NT2/D1 (cell line): ENCODE results near the gene LDLR.
"Not testable (repeated sequence)": the region's sequence is repeated elsewhere in the genome, so short reads cannot be mapped to it uniquely, and the experiment has no call there.

ENCODE experiments used
- DNase-seq: peaks from one replicate; pipeline ENCODE4 v3.0.0-alpha.2; 2011; ENCODE audit warnings: low read depth, low spot score
- H3K27me3 ChIP-seq: 2 replicates; pipeline ENCODE4 v1.6.0; 2011; ENCODE audit warnings: mild to moderate bottlenecking; ENCODE audit not compliant: insufficient read length, insufficient read depth
- H3K36me3 ChIP-seq: 2 replicates; pipeline ENCODE4 v1.6.1; 2011; ENCODE audit warnings: mild to moderate bottlenecking, low read length, mixed read lengths; ENCODE audit not compliant: insufficient read depth, insufficient read length
- H3K4me1 ChIP-seq: 2 replicates; pipeline ENCODE4 v1.5.1; 2011; ENCODE audit not compliant: insufficient read depth, insufficient read length
- H3K4me3 ChIP-seq: 2 replicates; pipeline ENCODE4 v1.5.1; 2011; ENCODE audit warnings: low read depth; ENCODE audit not compliant: insufficient read length
- H3K9ac ChIP-seq: 2 replicates; pipeline ENCODE4 v1.6.0; 2011; ENCODE audit warnings: low read depth; ENCODE audit not compliant: insufficient read length
- H3K9me3 ChIP-seq: 2 replicates; pipeline ENCODE4 v1.5.1; 2011; ENCODE audit warnings: mild to moderate bottlenecking, low read length; ENCODE audit not compliant: insufficient read depth
- SUZ12 ChIP-seq: IDR thresholded peaks from 2 replicates; pipeline ENCODE4 v1.6.1; 2011; ENCODE audit not compliant: insufficient read length, insufficient read depth; ENCODE audit errors: extremely low read depth
- YY1 ChIP-seq: IDR thresholded peaks from 2 replicates; pipeline ENCODE4 v1.6.1; 2011; ENCODE audit not compliant: insufficient read length, insufficient read depth
- ZNF274 ChIP-seq: IDR thresholded peaks from 2 replicates; pipeline ENCODE4 v1.6.1; 2011; ENCODE audit warnings: mild to moderate bottlenecking, low read depth, low read length

The LDLR gene

DNA sequence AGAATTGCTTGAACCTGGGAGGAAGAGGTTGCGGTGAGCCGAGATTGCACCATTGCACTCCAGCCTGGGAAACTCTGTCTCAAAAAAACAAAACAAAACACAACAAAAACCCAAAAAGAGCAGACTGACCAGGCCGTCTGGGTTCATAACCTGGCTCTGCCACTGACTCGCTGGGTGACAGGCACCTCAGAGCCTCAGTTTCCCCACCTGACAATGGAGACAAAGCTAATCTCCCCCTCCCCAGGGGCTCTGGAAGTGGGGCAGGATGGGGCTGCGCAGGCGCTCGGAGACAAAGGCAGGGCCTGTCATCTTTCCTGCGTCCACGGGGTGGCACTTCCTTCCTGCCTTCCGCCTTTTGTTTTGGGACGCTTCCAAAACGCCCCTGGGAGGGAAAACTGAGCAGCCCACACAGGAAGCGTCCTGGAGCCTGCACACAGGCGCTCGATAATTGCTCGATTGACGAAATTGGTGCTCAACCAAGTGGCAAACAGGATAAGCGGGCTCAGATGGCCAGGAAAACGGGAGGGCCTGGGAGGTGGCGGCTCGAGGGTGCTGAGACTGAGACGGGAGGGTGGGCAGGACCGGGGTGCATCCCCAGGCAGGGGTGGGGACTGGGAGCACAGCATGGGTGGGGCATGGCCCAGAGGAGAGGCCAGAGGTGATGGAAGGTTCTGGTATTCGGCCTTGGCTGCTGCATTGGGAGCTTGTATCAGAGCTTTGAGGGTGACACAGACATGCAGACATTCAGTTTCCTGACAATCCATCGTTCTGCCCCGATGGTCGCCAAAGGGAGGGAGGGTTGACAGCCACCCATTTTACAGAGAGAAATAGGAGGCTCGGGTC lies 48.5 kb downstream of the LDLR start:
- Histone ChIP-seq H3K4me3 (peak overlapping the region; percentile 24), H3K4me1 (peaks cover 23% of the 10 kb centered on the region), H3K9ac (peak overlapping the region; percentile 74)

DNA sequence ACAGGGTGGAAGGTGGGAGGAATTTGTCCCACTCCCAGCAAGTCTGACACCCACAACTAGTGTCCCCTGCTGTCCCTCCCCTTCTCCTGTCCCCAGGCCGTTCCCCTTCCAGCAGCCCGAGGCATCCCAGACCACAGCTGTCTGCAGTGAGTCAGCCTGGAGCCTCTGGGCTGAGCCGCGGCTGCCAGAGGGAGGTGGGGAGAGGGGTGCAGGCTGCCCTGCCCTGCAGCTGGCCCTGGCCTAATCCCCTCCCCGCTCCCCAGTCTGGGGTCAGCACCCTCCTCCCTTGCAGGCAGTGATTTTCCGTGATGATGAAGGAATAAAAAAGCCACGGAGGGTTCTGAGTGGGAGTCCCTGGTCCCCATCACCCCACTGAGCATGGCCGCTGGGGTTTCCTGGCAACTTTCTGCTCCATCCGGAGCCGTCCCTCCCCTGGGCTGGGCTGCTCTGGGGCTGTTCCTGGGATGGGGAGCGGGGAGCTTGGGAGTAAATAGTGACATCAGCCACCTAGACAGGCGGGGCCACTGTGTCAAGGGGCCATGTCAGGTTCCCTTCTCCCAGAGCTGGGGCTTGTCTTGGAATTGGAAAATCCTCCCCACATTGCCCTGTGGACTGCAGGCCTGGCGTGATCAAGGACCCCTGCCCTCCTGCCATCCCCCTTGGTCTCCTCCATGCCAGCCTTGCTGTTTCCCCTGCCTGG lies 49.5 kb downstream of the LDLR start:
- peaks cover 30% of the 10 kb centered on the region for H3K4me1 ChIP-seq
- peak overlapping the region; percentile 15 for H3K4me3 ChIP-seq
- no peak for DNase-seq
- H3K36me3 ChIP-seq = peaks cover under 1% of the 10 kb centered on the region
- no peaks in the 10 kb centered on the region for H3K27me3 ChIP-seq
- peak overlapping the region; percentile 85 for H3K9ac ChIP-seq
- no peaks in the 10 kb centered on the region for H3K9me3 ChIP-seq
- TF ChIP-seq ZNF274 (no peak), SUZ12 (no peak), YY1 (no peak)

More for the DNA sequence above, 48.5 kb downstream of the LDLR start:
- peaks cover 11% of the 10 kb centered on the region for H3K36me3 ChIP-seq
- no peak for DNase-seq
- TF ChIP-seq ZNF274 (no peak), YY1 (no peak)
- H3K9me3 ChIP-seq = no peaks in the 10 kb centered on the region
- no peaks in the 10 kb centered on the region for H3K27me3 ChIP-seq

GRCh38 chr19:11140023-11140538 lies 50.8 kb downstream of the LDLR start:
- H3K4me3 ChIP-seq, H3K27me3 ChIP-seq, DNase-seq, H3K36me3 ChIP-seq, H3K9ac ChIP-seq, H3K9me3 ChIP-seq: not testable (repeated sequence)
- peaks cover 30% of the 10 kb centered on the region for H3K4me1 ChIP-seq

DNA sequence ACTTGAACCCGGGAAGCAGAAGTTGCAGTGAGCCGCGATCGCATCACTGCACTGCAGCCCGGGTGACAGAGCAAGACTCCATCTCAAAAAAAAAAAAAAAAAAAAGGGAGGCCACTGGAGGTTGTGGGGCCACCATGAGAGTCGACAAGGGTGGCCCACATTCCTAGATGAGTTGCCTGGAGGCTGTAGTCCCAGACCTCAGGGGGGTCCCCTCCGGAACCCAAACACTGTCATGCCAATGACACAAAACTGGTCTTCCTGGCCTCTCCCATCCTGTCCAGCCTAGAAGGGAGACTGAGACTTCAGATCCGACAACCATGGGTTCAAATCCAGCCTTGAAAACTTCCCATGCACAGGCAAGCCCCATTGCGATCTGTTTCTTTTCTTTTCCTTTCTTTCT lies 51.6 kb downstream of the LDLR start:
- Histone ChIP-seq H3K4me1 (peaks cover 30% of the 10 kb centered on the region), H3K9me3 (no peaks in the 10 kb centered on the region), H3K4me3 (no peak overlapping the region), H3K27me3 (no peaks in the 10 kb centered on the region), H3K9ac (peak overlapping the region; percentile 57), H3K36me3 (peaks cover 10% of the 10 kb centered on the region)
- TF ChIP-seq YY1 (no peak), SUZ12 (no peak), ZNF274 (no peak)
- DNase-seq = no peak

DNA sequence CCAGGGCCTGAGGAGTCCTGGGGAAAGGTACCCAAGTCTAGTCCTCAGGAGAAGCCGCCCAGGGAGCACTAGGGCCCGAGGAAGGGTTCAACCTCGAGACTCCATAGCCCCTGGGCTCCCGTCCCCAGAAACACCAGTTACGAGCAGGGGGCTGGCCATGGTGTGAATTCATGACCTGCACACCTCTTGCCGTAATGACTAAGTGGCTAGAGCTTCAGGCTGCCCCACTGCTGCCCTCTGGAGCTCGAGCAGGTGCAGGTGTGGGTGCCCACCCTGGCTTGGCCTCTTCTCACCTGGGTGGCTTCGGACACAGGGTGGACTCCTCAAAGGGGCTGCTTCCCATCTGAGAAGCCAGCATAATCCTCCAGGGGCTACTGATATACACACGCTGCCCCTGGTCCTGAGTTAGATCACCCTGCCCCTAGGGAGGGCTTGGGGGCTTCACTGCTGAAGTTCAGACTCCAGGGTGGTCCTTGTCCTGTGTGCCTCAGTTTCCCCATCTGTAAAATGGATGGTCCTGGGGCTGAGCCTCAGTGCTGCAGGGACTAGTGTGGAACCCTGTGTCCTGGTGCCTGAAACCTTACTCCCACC lies 52.8 kb downstream of the LDLR start:
- DNase-seq = no peak
- H3K36me3 ChIP-seq = peaks cover 16% of the 10 kb centered on the region
- H3K4me3 ChIP-seq = no peak overlapping the region
- H3K9ac ChIP-seq = peak overlapping the region; percentile 39
- H3K27me3 ChIP-seq = no peaks in the 10 kb centered on the region
- no peaks in the 10 kb centered on the region for H3K9me3 ChIP-seq
- no peak for TF ChIP-seq ZNF274
- peaks cover 29% of the 10 kb centered on the region for H3K4me1 ChIP-seq

GRCh38 chr19:11142528-11143171 lies 53.4 kb downstream of the LDLR start:
- Histone ChIP-seq H3K9ac (peak overlapping the region; percentile 76), H3K4me1 (peaks cover 27% of the 10 kb centered on the region), H3K4me3 (peak overlapping the region; percentile 25), H3K27me3 (no peaks in the 10 kb centered on the region), H3K36me3 (peaks cover 22% of the 10 kb centered on the region), H3K9me3 (no peaks in the 10 kb centered on the region)
- TF ChIP-seq ZNF274 (no peak), SUZ12 (no peak), YY1 (no peak)
- peak; percentile 62 for DNase-seq

DNA sequence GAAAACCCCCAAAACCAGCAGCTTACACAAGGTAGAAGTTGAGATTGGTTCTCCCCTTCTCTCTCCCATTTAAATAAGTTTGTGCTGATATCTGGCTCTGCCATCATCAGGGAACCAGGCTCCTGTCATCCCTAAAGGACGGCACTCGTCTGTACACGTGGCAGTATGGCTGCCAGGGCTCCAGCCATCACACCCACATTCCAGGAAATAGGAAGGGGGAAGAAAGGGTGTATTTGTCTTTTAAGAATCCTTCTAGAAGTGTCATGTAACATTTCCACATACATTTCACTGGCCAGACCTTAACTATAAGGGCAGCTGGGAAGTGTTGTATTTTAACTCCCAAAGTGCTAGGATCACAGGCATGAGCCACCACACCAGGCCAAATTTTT lies 56.3 kb downstream of the LDLR start:
- H3K36me3 ChIP-seq = peaks cover 40% of the 10 kb centered on the region
- no peaks in the 10 kb centered on the region for H3K27me3 ChIP-seq
- H3K9me3 ChIP-seq = no peaks in the 10 kb centered on the region
- H3K9ac ChIP-seq = no peak overlapping the region
- no peak overlapping the region for H3K4me3 ChIP-seq
- no peak for DNase-seq
- TF ChIP-seq YY1 (no peak), SUZ12 (no peak), ZNF274 (no peak)
- H3K4me1 ChIP-seq = peaks cover 17% of the 10 kb centered on the region
